ENCODE measurements around the gene PCK1. TPM values are rescaled to one million over a fixed set of nuclear protein-coding genes. Genes with fewer than 3 reads are reported as not detected.

PCK1 gene
- total and polyA plus RNA-seq, 2 donors (not counting 3 experiments of a cell fraction or from before 2014, with no cell fraction given), result not detected

GRCh38 chr20:57587989-57588377 lies 27.1 kb downstream of the PCK1 start:
- DNase-seq (ENCODE audit: low read depth, low spot score) (no peak), FAIRE-seq (no peak)
- intact Hi-C loops (cut with micrococcal nuclease) (no loop called here), dilution Hi-C loops (cut with MboI; ENCODE audit: extremely low pct_ligation_motif_present, low sequenced_read_pairs) (no loop called here)
- Histone ChIP-seq H3K4me2 (ENCODE audit: insufficient read depth, low read length) (no peak overlapping the region), H3K9me3 (replicated peaks; ENCODE audit: control insufficient read depth, insufficient read depth, low read length) (no peaks in the 10 kb centered on the region), H4K20me1 (replicated peaks; ENCODE audit: control insufficient read depth, extremely low read depth, insufficient read depth, low read length) (no peaks in the 10 kb centered on the region), H3K9me1 (replicated peaks; ENCODE audit: control insufficient read depth, extremely low read depth, insufficient read depth, low read length) (no peaks in the 10 kb centered on the region), H2AFZ (ENCODE audit: low read depth, low read length) (no peak overlapping the region), H3K4me3 (replicated peaks in 1 of 3; ENCODE audit: insufficient read depth in 1 of 3, low read depth in 1 of 3, low read length in 3 of 3) (no peak overlapping the region), H3K36me3 (ENCODE audit: control insufficient read depth in 2 of 2, extremely low read depth in 1 of 2, insufficient read depth in 2 of 2, low read length in 2 of 2) (no peaks in the 10 kb centered on the region), H3K27me3 (ENCODE audit: control insufficient read depth in 2 of 2, insufficient read depth in 2 of 2, low read length in 2 of 2) (no peaks in the 10 kb centered on the region), H3K79me2 (ENCODE audit: control insufficient read depth, insufficient read depth, low read length) (no peaks in the 10 kb centered on the region), H3K27ac (ENCODE audit: insufficient read depth, low read depth, low read length) (no peak overlapping the region), H3K9ac (replicated peaks; ENCODE audit: extremely low read depth, insufficient read depth, low read length) (no peak overlapping the region), H3K4me1 (ENCODE audit: control insufficient read depth, extremely low read depth, insufficient read depth, low read length) (no peaks in the 10 kb centered on the region)
- CTCF ChIA-PET, result interaction anchor here (1.3 to 1.6 kb wide), 3 partner anchors 49 to 74 kb away, joined by 4 to 5 read pairs (median 5); no protein-coding TSS in a partner anchor
- no peak for TF ChIP-seq JUN (IDR thresholded peaks at IDR 0.05; ENCODE audit: borderline replicate concordance, insufficient read depth, insufficient read length, low read depth)
- TF ChIP-seq MYC (IDR thresholded peaks at IDR 0.05; ENCODE audit: low read depth, low read length), result no peak
- TF ChIP-seq CTCF (IDR thresholded peaks at IDR 0.05; ENCODE audit: extremely low read depth in 1 of 2, insufficient read depth in 1 of 2, low read depth in 1 of 2, low read length in 2 of 2), result no peak
- TF ChIP-seq GATA2 (IDR thresholded peaks at IDR 0.05; ENCODE audit: insufficient read depth, insufficient read length, low read depth, low read length), result no peak
- TF ChIP-seq MAX (IDR thresholded peaks at IDR 0.05; ENCODE audit: insufficient read depth, insufficient read length), result no peak
- no peak for TF ChIP-seq EZH2 (IDR thresholded peaks at IDR 0.05; ENCODE audit: borderline replicate concordance, low read depth, low read length, severe bottlenecking)
- TF ChIP-seq POLR2A (IDR thresholded peaks at IDR 0.05; ENCODE audit: low read depth, low read length), result no peak
- no peak for TF ChIP-seq POLR2AphosphoS5 (IDR thresholded peaks at IDR 0.05; ENCODE audit: insufficient read depth, low read depth, low read length)
- no peak for TF ChIP-seq FOS (IDR thresholded peaks at IDR 0.05; ENCODE audit: borderline replicate concordance, insufficient read depth, low read length)
- BruUV-seq (replicated peaks), result no TSS peak
- POLR2A ChIA-PET, result no interaction called here

All from endothelial cell of umbilical vein (primary cell).